Measurements from ENCODE around the gene PACSIN3.

Gene PACSIN3

DNA sequence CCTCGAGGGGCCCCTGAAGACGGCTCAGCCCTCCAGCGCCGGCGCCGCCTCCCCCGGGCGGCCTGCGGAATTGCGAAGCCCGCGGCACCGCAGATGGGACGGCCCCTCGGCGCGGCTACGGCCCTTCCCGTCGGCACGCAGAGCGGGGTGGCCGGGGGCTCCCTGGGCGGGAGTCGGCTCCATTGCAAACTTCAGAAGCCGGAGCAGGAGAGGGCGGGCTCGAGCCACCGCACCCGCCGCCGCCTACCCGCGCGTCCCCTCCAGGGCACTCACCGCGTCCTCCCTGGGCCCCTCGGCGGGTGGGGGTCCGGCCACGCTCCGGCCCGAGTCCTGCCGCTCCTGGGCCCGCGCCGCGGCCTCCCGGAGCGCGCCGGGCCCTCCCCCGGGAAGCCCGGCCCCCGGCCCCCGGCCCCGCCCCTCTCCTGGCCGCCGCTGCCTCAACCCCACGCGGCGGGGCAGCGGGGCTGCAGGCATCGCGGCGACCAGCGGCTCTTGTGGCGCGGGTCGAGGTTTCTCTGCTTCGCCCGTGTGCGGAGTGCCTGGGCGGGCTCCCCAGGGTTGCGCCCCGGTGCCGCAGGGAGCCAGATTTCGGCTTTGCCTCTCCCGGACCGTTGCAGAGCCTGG is at the start of gene PACSIN3:
Gene PACSIN3, minus strand, starts transcription at position 359 of the 624 bp plus-strand sequence. CDS start 3,707 bp downstream, outside the sequence.
- H3K27ac ChIP-seq, result peak within 1 kb of the TSS; percentile 93
- TF ChIP-seq, protein P1, sequence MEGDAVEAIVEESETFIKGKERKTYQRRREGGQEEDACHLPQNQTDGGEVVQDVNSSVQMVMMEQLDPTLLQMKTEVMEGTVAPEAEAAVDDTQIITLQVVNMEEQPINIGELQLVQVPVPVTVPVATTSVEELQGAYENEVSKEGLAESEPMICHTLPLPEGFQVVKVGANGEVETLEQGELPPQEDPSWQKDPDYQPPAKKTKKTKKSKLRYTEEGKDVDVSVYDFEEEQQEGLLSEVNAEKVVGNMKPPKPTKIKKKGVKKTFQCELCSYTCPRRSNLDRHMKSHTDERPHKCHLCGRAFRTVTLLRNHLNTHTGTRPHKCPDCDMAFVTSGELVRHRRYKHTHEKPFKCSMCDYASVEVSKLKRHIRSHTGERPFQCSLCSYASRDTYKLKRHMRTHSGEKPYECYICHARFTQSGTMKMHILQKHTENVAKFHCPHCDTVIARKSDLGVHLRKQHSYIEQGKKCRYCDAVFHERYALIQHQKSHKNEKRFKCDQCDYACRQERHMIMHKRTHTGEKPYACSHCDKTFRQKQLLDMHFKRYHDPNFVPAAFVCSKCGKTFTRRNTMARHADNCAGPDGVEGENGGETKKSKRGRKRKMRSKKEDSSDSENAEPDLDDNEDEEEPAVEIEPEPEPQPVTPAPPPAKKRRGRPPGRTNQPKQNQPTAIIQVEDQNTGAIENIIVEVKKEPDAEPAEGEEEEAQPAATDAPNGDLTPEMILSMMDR (conservative IDR thresholded peaks at IDR 0.05), result no peak; the same call in 1 of the 2 replicates
- peak; percentile 77 for TF ChIP-seq ZFX (IDR thresholded peaks at IDR 0.05)

DNA sequence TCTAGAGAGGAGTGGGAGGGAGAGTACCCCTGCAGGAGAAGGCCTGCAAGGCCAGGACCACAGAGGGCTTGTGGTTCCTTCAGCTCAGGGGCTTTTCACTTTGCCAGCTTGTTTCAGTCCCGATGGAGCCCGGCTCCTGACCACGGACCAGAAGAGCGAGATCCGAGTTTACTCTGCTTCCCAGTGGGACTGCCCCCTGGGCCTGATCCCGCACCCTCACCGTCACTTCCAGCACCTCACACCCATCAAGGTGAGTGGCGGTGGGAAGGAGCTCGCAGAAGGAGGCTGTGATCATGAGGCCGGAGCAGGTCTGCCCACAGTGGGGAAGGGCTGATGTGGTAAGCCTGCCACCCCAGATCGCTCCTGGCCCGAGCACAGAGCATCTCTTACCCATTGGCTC is 48.9 kb upstream of the PACSIN3 start:
- TF ChIP-seq, protein P1 (conservative IDR thresholded peaks at IDR 0.05), result no peak
- TF ChIP-seq ZFX (IDR thresholded peaks at IDR 0.05), result no peak
- H3K27ac ChIP-seq, result peak overlapping the region; percentile 70

DNA sequence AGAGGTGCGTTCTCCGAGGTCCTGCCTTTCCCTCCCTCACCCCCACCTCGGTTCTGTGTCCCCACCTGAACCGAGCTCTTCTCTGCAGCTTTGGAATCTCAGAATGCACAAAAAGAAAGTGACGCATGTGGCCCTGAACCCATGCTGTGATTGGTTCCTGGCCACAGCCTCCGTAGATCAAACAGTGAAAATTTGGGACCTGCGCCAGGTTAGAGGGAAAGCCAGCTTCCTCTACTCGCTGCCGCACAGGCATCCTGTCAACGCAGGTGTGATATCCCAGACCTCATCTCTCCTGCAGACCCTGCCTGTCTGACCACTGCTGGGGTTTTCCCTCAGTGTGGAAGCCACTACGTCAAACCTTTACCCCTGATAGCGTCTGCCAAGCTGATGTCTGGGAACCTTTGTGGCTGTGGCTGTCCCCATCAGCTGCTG is 48.5 kb upstream of the PACSIN3 start:
- TF ChIP-seq ZFX (IDR thresholded peaks at IDR 0.05), result no peak
- TF ChIP-seq, protein P1 (conservative IDR thresholded peaks at IDR 0.05), result no peak
- H3K27ac ChIP-seq, result peak overlapping the region; percentile 70

DNA sequence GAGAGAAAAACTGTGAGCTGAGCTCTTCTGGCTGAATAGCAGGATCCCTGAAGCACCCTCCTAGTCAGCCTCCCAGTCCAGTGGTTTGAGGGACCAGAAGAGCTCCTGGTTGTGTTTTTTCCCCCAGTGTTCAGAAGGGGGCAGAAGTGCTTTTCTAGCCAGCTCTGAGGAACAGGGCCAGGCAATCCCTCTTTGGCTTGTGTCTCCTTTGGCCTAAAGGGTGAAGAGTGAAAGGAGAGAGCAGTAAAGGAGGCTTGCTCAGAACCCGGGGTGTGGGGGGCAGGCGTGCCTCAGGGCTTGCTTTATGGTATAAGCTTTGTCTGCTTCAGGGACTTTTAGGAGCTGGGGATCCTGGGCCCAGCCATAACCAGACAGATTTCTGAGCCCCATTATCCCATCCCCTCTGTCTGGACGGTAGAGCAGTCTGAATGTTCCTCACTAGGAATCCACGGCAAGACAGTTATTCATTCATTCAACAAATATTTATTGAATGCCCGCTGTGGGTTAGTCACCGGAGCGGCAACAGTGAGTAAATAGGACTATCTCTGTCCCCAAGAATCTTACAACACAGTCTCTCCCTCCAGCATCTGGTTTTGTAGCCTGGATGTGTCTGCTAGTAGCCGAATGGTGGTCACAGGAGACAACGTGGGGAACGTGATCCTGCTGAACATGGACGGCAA is 47.9 kb upstream of the PACSIN3 start:
- no peak for TF ChIP-seq ZFX (IDR thresholded peaks at IDR 0.05)
- TF ChIP-seq, protein P1 (conservative IDR thresholded peaks at IDR 0.05), result no peak
- H3K27ac ChIP-seq, result peak overlapping the region; percentile 70

DNA sequence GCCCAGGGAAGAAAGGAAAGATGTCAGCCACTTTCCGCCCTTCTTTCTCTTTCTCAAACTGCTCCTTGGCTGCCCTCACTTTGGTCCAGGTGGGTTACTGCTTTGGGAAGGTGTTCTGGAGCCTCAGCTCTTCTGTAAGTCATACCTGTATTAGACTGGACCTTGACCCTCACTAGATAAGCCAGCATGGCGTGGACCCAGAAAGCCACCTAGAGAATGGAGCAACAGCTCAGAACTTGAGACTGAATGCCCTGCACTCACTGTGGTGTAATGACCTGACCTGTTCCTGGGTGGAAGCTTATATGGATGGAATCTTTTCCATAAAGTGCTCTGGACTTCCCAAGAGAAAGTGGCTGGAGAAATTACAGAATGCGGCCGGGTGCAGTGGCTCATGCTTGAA is 46.8 kb upstream of the PACSIN3 start:
- no peak for TF ChIP-seq ZFX (IDR thresholded peaks at IDR 0.05)
- TF ChIP-seq, protein P1 (conservative IDR thresholded peaks at IDR 0.05), result no peak
- H3K27ac ChIP-seq, result no peak overlapping the region

DNA sequence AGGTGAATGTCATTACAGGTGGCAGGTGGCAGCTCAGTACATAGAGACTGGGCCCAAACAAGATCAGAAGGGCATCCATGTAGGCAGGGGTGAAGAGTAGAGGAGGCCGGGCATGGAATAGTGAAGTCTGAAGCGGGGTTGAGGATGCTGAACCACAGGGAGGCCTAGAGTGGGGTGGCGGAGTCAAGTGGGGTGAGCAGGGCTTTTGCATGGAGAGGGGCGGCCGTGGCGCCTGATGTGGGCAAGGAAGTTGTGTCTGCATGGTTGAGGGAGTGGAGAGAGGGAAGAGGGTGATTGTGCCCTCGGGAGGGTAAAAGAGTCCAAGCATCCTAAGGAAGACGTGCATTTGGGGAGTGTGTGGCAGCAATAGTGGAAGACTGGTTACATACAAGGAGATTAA is 42.9 kb upstream of the PACSIN3 start:
- H3K27ac ChIP-seq, result no peak overlapping the region
- no peak for TF ChIP-seq ZFX (IDR thresholded peaks at IDR 0.05)
- TF ChIP-seq, protein P1 (conservative IDR thresholded peaks at IDR 0.05), result no peak
